GM03348 (cell line): ENCODE data around the gene DAG1.

Source experiments
- DNase-seq: peaks from one replicate; pipeline ENCODE4 v3.0.0; 2012; ENCODE audit warnings: low spot score

Gene DAG1

DNA sequence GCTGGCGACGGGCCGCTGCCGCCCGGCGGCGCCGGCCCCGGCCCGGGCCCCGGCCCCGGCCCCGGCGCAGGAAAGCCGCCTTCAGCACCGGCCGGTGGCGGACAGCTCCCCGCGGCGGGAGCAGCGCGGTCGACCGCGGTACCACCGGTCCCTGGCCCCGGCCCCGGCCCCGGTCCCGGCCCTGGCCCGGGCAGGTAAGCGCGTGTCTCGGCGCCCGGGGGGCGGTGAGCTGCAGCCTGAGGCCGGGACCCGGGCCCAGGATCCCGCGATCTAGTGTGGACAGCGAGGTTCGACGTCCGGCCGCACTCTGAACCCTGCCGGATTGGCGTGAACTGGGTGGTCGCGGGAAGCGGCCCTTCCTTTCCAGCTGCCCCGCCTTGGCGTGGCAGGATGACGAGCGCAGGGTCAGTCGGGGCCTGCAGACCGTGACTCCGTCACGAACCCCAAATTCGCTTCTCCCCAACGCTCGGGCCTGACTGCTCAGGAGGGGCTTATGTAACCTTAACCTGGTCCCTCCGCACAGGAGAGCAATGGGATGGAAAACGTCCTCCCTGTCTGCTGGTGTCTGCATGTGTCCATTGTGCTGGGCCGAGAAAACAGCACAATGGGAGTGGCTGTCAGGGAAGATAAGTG lies 84.7 kb downstream of the DAG1 start:
- peak; percentile 84 for DNase-seq

DNA sequence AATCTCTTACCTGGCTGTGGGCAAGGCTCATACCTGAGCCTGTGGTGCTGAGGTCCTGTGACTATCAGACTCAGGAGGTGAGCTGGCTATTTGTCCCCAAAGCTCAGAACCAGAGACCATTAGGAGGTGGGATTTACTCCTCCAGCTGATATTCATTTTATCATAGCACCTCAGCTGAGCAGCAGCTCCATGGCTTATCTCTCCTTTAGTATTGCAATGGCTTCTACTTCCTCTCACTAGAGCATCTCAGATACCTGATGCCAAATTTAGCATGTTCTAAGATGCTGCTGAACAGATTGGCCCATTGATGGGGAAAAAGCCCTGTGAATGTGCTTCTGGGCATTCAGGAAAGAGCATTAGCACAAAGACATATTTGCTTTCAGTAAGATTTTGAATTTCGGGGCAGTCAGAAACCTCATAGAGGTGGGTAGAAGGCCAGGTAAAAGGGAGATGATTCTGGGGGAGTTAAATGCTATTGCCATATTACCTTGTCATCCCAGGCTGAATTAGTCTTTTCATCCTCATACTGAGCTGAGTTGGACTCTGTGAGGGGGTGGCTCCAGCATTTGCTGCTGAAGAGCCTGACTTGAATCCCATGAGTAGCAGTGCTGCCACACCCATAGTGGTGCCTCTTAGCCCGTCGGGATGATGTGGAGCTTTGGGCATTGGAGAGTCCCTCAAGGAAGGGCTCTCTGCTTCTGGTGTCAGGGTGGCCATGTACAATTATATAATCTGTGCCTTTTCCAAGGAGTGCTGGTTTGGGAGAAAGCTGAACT lies 86.6 kb downstream of the DAG1 start:
- DNase-seq, result no peak

DNA sequence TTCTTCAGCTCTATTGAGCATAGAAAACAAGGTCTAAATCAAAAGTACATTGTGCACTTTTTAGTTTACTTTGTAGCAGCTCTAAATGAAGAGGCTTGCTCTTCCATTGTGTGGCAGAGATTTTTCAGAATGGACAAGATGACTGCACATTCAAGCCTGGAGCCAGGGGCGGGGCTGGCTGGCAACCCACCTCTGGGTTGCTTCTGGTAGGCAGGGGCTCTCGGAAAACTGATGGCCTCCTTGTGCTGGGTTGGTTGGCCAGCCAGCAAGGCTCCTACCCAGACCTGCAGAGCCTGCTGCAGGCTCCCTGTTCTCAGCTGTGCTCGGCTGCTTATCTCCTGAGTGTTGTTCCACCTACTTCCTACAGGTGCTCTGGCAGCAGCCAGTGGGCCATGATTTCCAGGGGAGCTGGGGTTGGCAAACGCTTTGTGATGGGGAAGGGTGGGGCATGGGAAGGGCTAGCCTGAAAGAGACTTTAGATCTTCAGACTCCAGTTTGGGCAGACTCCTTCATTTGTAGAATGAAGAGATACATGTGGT lies 93.0 kb downstream of the DAG1 start:
- DNase-seq, result no peak

DNA sequence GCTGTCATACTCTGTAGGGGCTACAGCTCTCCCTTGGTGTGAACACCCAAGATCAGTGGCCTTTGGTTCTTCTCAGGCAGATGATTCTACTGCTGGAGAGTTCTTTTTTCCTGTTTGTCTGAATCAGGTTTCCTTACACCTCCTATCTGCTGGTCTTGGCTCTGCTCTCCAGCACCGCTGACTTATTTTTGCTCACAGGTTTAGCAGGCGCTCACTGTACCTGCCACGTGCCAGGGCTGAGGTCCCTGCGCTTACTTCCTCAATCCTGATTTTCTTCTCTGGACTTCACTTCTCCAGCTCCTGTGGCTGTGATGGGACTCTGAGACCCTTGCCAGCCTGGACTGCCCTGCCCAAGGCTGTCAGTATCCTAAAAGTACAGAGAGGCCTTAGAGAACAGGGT lies 93.7 kb downstream of the DAG1 start:
- DNase-seq, result no peak

DNA sequence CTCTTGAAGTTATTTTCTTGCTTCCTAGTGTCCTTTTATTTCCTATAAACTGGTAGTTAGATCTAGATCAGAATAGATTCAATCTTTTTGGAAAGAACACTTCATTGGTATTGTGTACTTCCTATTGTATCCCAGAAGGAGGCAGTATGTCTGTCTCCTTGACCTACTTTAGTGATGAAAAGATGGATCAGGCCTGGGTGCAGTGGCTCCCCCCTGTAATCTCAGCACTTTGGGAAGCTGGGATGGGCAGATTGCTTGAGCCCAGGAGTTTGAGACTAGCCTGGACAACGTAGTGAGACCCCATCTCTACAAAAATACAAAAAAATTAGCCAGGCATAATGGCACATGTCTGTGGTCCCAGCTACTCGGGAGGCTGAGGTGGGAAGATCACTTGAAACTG lies 96.2 kb downstream of the DAG1 start:
- no peak for DNase-seq

DNA sequence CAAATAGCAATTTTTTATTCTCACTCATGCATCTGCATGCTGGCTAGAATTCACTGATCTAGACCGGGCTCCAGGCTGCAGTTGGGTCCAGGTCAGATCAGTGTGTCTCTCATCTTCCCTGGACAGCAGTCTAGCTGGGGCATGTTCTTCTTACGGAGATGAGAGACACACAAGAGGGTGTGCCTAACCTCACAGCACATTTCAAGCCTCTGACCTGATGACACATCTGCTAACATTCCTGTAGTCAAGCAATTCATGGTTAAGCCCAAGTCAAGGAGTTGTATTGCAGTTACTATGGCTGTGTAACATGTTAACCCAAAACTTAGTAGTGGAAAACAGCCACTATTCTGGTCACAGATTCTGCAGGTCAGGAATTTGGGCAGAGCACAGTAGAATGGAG lies 97.3 kb downstream of the DAG1 start:
- no peak for DNase-seq

DNA sequence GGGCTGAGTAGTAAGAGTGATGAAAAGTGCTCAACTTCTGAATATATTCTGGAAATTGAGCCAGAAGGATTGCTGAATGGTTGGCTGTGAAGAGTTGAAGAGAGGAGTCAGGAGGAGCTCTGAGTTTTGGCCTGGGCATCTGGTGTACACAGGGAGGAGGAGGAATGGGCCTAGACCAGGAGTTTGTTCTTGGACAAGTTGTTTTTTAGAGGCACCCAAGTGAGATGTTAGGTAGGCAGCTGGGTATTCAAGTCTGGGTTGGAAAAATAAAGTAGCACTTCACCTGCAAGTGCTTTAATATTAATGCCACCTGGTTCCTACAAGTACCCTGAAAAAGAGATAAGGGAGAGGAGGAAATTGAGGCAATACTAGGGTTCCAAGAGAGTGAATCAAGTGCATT lies 98.9 kb downstream of the DAG1 start:
- no peak for DNase-seq

DNA sequence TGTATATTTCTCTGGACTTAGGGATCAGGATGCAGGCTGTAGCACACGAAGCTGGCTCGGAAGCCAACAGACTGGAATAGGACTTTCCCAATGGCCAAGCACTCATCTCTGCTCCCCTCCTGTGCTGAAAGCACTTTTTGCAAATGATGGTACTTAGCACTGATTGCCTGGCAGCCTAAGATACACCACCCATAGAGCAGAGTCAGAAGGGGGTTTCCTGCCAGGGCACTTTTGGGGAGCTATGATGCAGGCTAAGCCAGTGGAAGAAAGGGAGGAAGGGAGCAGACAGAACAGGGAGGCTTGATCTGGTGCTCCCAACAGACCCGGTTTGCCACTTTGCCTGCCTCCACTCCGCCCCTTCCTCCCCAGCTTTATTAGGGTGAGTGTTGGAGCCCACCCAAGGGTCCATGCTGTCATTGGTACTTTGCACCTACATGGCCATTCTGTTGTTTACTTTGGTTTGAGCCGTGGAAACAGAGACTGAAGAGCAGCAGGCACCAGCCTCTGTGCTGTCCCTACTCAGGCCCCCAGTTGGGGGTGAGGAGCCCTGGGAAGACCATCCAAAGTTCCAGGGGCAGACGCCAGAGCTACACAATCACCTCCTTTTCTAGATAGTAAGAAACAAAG lies 100.1 kb downstream of the DAG1 start:
- no peak for DNase-seq

DNA sequence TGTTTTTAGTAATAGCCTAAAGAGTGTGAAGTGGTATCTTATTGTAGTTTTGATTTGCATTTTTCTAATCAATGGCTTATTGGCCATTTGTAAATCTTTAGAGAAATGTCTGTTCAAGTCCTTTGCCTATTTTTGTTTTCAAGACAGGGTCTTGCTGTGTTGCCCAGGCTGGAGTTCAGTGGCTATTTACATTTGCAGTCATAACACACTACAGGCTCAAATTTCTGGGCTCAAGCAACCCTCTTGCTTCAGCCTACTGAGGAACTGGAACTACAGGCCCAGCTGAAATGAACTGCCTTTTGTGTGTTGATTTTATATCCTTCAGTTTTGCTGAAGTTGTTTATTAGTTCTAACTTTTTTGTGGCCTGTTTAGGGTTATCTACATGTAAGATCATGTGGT lies 112.1 kb downstream of the DAG1 start:
- no peak for DNase-seq
